ENCODE data around the gene MSRB1. TPM values are rescaled to one million over a fixed set of nuclear protein-coding genes. Genes with fewer than 3 reads are reported as not detected.
A peak's percentile ranks its signal among the peaks of the same experiment; 100 is the strongest.

The MSRB1 gene
- total RNA-seq, 5 donors from 2014 or later (not counting 1 experiment from before 2014, with no cell fraction given), result 5.6 to 11.9 (median 9.6) TPM

- Mint-ChIP-seq H3K4me3 (peak within 1 kb of the TSS; percentile 71 to 83 (median 82)), H3K4me1 (peaks cover 12 to 24% (median 17%) of the 10 kb centered on the region in 3 donors), H3K9me3 (no peaks in the 10 kb centered on the region), H3K27ac (peak within 1 kb of the TSS; percentile 28 to 55), H3K36me3 (peaks cover 5% of the 10 kb centered on the region), H3K27me3 (peaks cover 3 to 35% of the 10 kb centered on the region in 2 donors)
- Histone ChIP-seq H3K4me3 (ENCODE audit: control insufficient read depth in 1 of 2, extremely low read depth in 1 of 2, low read length in 1 of 2) (peak within 1 kb of the TSS; percentile 59 to 72), H3K4me1 (ENCODE audit: control insufficient read depth in 1 of 2, extremely low read depth in 1 of 2, insufficient read depth in 2 of 2, low read length in 2 of 2) (peaks cover 0 to 41% of the 10 kb centered on the region in 2 experiments), H3K27ac (ENCODE audit: low read length) (peak within 1 kb of the TSS; percentile 55), H3K9me3 (no peaks in the 10 kb centered on the region), H3K36me3 (ENCODE audit: control insufficient read depth in 2 of 2, extremely low read depth in 1 of 2, insufficient read depth in 1 of 2, low read length in 1 of 2) (peaks cover 3 to 7% of the 10 kb centered on the region in 2 donors), H3K27me3 (replicated peaks in 1 of 2; ENCODE audit: control insufficient read depth in 2 of 2, extremely low read depth in 1 of 2, insufficient read depth in 2 of 2, low read length in 1 of 2) (peaks cover 2 to 50% of the 10 kb centered on the region in 2 experiments)
- peak; percentile 63 to 76 (median 74) for ATAC-seq (replicated peaks in 1 of 4)
- DNase-seq, result peak in 15 of 35 experiments; percentile 28 to 74 (median 50)
- POLR2A ChIA-PET, result no interaction called here
- WGBS (ENCODE audit: insufficient coverage), result under 1% methylated on average over 109 of the region's 109 CpGs
- CTCF ChIA-PET, result no interaction called here
These were observed 40.7 kb upstream of the MSRB1 start, which contains the start of gene GFER for GRCh38 chr16:1983544-1984346. Gene GFER, plus strand, starts transcription at chr16:1984193. Its CDS starts 26 bp downstream, at chr16:1984219.

GRCh38 chr16:1982991-1983543, 40.1 kb upstream of the MSRB1 start:
- H3K9me3 ChIP-seq, result no peaks in the 10 kb centered on the region
- peak overlapping the region; percentile 68 to 83 (median 82) for H3K4me3 Mint-ChIP-seq
- peak overlapping the region; percentile 59 to 72 for H3K4me3 ChIP-seq (ENCODE audit: control insufficient read depth in 1 of 2, extremely low read depth in 1 of 2, low read length in 1 of 2)
- peaks cover 5% of the 10 kb centered on the region for H3K36me3 Mint-ChIP-seq
- H3K36me3 ChIP-seq (ENCODE audit: control insufficient read depth in 2 of 2, extremely low read depth in 1 of 2, insufficient read depth in 1 of 2, low read length in 1 of 2), result peaks cover 7 to 8% of the 10 kb centered on the region in 2 donors
- H3K4me1 Mint-ChIP-seq, result peaks cover 10 to 20% (median 15%) of the 10 kb centered on the region in 3 donors
- no peak for DNase-seq
- ChIA-PET CTCF (no interaction called here), POLR2A (no interaction called here)
- WGBS (ENCODE audit: insufficient coverage), result 20% methylated on average over 17 of the region's 19 CpGs
- H3K27ac ChIP-seq (ENCODE audit: low read length), result no peak overlapping the region
- peaks cover 0 to 41% of the 10 kb centered on the region in 2 experiments for H3K4me1 ChIP-seq (ENCODE audit: control insufficient read depth in 1 of 2, extremely low read depth in 1 of 2, insufficient read depth in 2 of 2, low read length in 2 of 2)
- H3K27me3 Mint-ChIP-seq, result peaks cover 0 to 30% of the 10 kb centered on the region in 2 donors
- peak overlapping the region in 1 of 2 donors; percentile 28 for H3K27ac Mint-ChIP-seq
- no peak for ATAC-seq (replicated peaks in 1 of 4)
- no peaks in the 10 kb centered on the region for H3K9me3 Mint-ChIP-seq
- peaks cover 0 to 51% of the 10 kb centered on the region in 2 experiments for H3K27me3 ChIP-seq (replicated peaks in 1 of 2; ENCODE audit: control insufficient read depth in 2 of 2, extremely low read depth in 1 of 2, insufficient read depth in 2 of 2, low read length in 1 of 2)

GRCh38 chr16:1982013-1982433, 39.0 kb upstream of the MSRB1 start:
- peaks cover 0 to 41% of the 10 kb centered on the region in 2 experiments for H3K4me1 ChIP-seq (ENCODE audit: control insufficient read depth in 1 of 2, extremely low read depth in 1 of 2, insufficient read depth in 2 of 2, low read length in 2 of 2)
- DNase-seq (no peak), ATAC-seq (replicated peaks in 1 of 4) (no peak)
- H3K4me3 Mint-ChIP-seq, result peak overlapping the region in 2 of 3 donors; percentile 82 to 83
- WGBS (ENCODE audit: insufficient coverage), result 59% methylated on average over 4 of the region's 5 CpGs
- POLR2A ChIA-PET, result no interaction called here
- H3K36me3 Mint-ChIP-seq, result peaks cover 10% of the 10 kb centered on the region
- no peak overlapping the region for H3K27ac Mint-ChIP-seq
- H3K36me3 ChIP-seq (ENCODE audit: control insufficient read depth in 2 of 2, extremely low read depth in 1 of 2, insufficient read depth in 1 of 2, low read length in 1 of 2), result peaks cover 8 to 16% of the 10 kb centered on the region in 2 donors
- H3K27me3 ChIP-seq (replicated peaks in 1 of 2; ENCODE audit: control insufficient read depth in 2 of 2, extremely low read depth in 1 of 2, insufficient read depth in 2 of 2, low read length in 1 of 2), result peaks cover 0 to 57% of the 10 kb centered on the region in 2 experiments
- no peaks in the 10 kb centered on the region for H3K9me3 Mint-ChIP-seq
- peaks cover 10 to 20% (median 15%) of the 10 kb centered on the region in 3 donors for H3K4me1 Mint-ChIP-seq
- H3K27ac ChIP-seq (ENCODE audit: low read length), result no peak overlapping the region
- peaks cover 0 to 28% of the 10 kb centered on the region in 2 donors for H3K27me3 Mint-ChIP-seq
- CTCF ChIA-PET, result no interaction called here
- no peaks in the 10 kb centered on the region for H3K9me3 ChIP-seq
- no peak overlapping the region for H3K4me3 ChIP-seq (ENCODE audit: control insufficient read depth in 1 of 2, extremely low read depth in 1 of 2, low read length in 1 of 2)

GRCh38 chr16:1981398-1981836, 38.4 kb upstream of the MSRB1 start, which contains the start of gene NOXO1:
Gene NOXO1, minus strand, starts transcription at chr16:1981469. Its CDS starts 290 bp downstream, at chr16:1981179.
- Histone ChIP-seq H3K27ac (ENCODE audit: low read length) (no peak within 1 kb of the TSS), H3K4me1 (ENCODE audit: control insufficient read depth in 1 of 2, extremely low read depth in 1 of 2, insufficient read depth in 2 of 2, low read length in 2 of 2) (peaks cover 0 to 41% of the 10 kb centered on the region in 2 experiments), H3K9me3 (no peaks in the 10 kb centered on the region), H3K27me3 (replicated peaks in 1 of 2; ENCODE audit: control insufficient read depth in 2 of 2, extremely low read depth in 1 of 2, insufficient read depth in 2 of 2, low read length in 1 of 2) (peaks cover 0 to 63% of the 10 kb centered on the region in 2 experiments), H3K4me3 (ENCODE audit: control insufficient read depth in 1 of 2, extremely low read depth in 1 of 2, low read length in 1 of 2) (no peak within 1 kb of the TSS), H3K36me3 (ENCODE audit: control insufficient read depth in 2 of 2, extremely low read depth in 1 of 2, insufficient read depth in 1 of 2, low read length in 1 of 2) (peaks cover 8 to 22% of the 10 kb centered on the region in 2 donors)
- Mint-ChIP-seq H3K4me1 (peaks cover 10 to 19% (median 15%) of the 10 kb centered on the region in 3 donors), H3K9me3 (no peaks in the 10 kb centered on the region), H3K27ac (no peak within 1 kb of the TSS), H3K27me3 (peaks cover 0 to 28% of the 10 kb centered on the region in 2 donors), H3K4me3 (peak within 1 kb of the TSS in 2 of 3 donors; percentile 82 to 83), H3K36me3 (peaks cover 7% of the 10 kb centered on the region)
- ChIA-PET POLR2A (no interaction called here), CTCF (no interaction called here)
- no CpG with 5 or more reads among the region's 6 CpGs for WGBS (ENCODE audit: insufficient coverage)
- ATAC-seq (replicated peaks in 1 of 4), result peak in 1 of 4 experiments; percentile 30
- DNase-seq, result peak in 1 of 35 experiments; percentile 48

GRCh38 chr16:1980770-1981087, 37.7 kb upstream of the MSRB1 start:
- peaks cover 12 to 22% of the 10 kb centered on the region in 2 donors for H3K36me3 ChIP-seq (ENCODE audit: control insufficient read depth in 2 of 2, extremely low read depth in 1 of 2, insufficient read depth in 1 of 2, low read length in 1 of 2)
- H3K27me3 ChIP-seq (replicated peaks in 1 of 2; ENCODE audit: control insufficient read depth in 2 of 2, extremely low read depth in 1 of 2, insufficient read depth in 2 of 2, low read length in 1 of 2), result peaks cover 0 to 70% of the 10 kb centered on the region in 2 experiments
- 25% methylated on average over 12 of the region's 16 CpGs for WGBS (ENCODE audit: insufficient coverage)
- ChIA-PET POLR2A (no interaction called here), CTCF (no interaction called here)
- peaks cover 0 to 32% of the 10 kb centered on the region in 2 donors for H3K27me3 Mint-ChIP-seq
- H3K4me1 ChIP-seq (ENCODE audit: control insufficient read depth in 1 of 2, extremely low read depth in 1 of 2, insufficient read depth in 2 of 2, low read length in 2 of 2), result peaks cover 0 to 41% of the 10 kb centered on the region in 2 experiments
- peaks cover 11% of the 10 kb centered on the region for H3K36me3 Mint-ChIP-seq
- H3K4me1 Mint-ChIP-seq, result peaks cover 10 to 19% (median 15%) of the 10 kb centered on the region in 3 donors
- no peak overlapping the region for H3K27ac ChIP-seq (ENCODE audit: low read length)
- H3K27ac Mint-ChIP-seq, result no peak overlapping the region
- H3K4me3 Mint-ChIP-seq, result no peak overlapping the region
- DNase-seq (no peak), ATAC-seq (replicated peaks in 1 of 4) (no peak)
- no peaks in the 10 kb centered on the region for H3K9me3 Mint-ChIP-seq
- H3K4me3 ChIP-seq (ENCODE audit: control insufficient read depth in 1 of 2, extremely low read depth in 1 of 2, low read length in 1 of 2), result no peak overlapping the region
- H3K9me3 ChIP-seq, result no peaks in the 10 kb centered on the region

- Histone ChIP-seq H3K36me3 (ENCODE audit: control insufficient read depth in 2 of 2, extremely low read depth in 1 of 2, insufficient read depth in 1 of 2, low read length in 1 of 2) (peaks cover 11 to 27% of the 10 kb centered on the region in 2 donors), H3K9me3 (no peaks in the 10 kb centered on the region), H3K27me3 (replicated peaks in 1 of 2; ENCODE audit: control insufficient read depth in 2 of 2, extremely low read depth in 1 of 2, insufficient read depth in 2 of 2, low read length in 1 of 2) (peaks cover 0 to 75% of the 10 kb centered on the region in 2 experiments), H3K4me3 (ENCODE audit: control insufficient read depth in 1 of 2, extremely low read depth in 1 of 2, low read length in 1 of 2) (no peak overlapping the region), H3K4me1 (ENCODE audit: control insufficient read depth in 1 of 2, extremely low read depth in 1 of 2, insufficient read depth in 2 of 2, low read length in 2 of 2) (peaks cover 0 to 37% of the 10 kb centered on the region in 2 experiments), H3K27ac (ENCODE audit: low read length) (no peak overlapping the region)
- ATAC-seq (replicated peaks in 1 of 4) (no peak), DNase-seq (no peak)
- H3K4me1 Mint-ChIP-seq, result peaks cover 10 to 18% (median 14%) of the 10 kb centered on the region in 3 donors
- peaks cover 12% of the 10 kb centered on the region for H3K36me3 Mint-ChIP-seq
- ChIA-PET POLR2A (no interaction called here), CTCF (no interaction called here)
- no peak overlapping the region for H3K27ac Mint-ChIP-seq
- H3K4me3 Mint-ChIP-seq, result no peak overlapping the region
- H3K9me3 Mint-ChIP-seq, result no peaks in the 10 kb centered on the region
- 12% methylated on average over 47 of the region's 53 CpGs for WGBS (ENCODE audit: insufficient coverage)
- peaks cover 0 to 32% of the 10 kb centered on the region in 2 donors for H3K27me3 Mint-ChIP-seq
These were observed 37.2 kb upstream of the MSRB1 start for GRCh38 chr16:1980030-1980769.

All from T-cell (primary cell).